ENCODE measurements around the gene CEMP1. TPM values are rescaled to one million over a fixed set of nuclear protein-coding genes. Genes with fewer than 3 reads are reported as not detected.

Gene CEMP1
- total and polyA plus RNA-seq, 2 experiments from 2014 or later: 0.31 to 7.5 TPM

DNA sequence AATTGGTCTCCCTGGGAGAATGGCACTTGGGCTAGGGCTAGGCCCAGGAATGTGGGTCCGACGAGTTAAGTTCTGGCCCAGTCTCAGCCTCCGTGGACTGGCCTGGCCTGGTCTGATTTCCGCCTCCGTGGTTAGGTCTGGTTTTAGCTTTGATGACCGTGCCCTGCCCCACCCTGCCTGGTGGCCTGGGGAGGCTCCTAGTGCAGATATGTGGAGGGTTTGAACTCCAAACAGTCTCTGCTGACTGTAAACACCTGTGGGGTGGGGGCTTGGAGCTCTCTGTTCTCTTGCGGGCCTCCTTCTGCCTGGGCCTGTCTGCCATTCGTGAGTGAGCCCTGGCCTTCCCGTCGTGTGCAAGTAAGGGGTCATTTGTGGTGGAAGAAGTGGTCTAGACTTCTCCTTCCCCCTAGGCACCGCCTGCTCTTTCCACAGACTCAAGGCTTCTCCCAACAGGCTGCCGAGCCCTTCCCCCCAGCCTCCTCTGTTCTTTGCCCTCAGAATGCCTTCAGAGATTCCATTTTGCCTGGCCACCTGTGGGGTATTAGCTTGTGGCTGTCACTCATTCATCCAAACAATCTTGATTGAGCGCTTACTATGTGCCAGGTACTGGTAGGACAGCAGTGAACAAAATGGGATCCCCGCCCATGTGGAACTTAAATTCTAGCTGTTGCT lies 15.9 kb downstream of the CEMP1 start:
- Histone ChIP-seq H3K4me1 (ENCODE audit: insufficient read depth) (peaks cover 22% of the 10 kb centered on the region; the same call in 1 of the 2 replicates), H3K4me3 (peak overlapping the region; percentile 91), H3K27ac (ENCODE audit: low read depth) (peak overlapping the region; percentile 32; the same call in 1 of the 2 replicates), H3K79me2 (replicated peaks; ENCODE audit: insufficient read depth) (peaks cover 50% of the 10 kb centered on the region), H2AFZ (no peak overlapping the region), H3K36me3 (ENCODE audit: insufficient read depth) (no peaks in the 10 kb centered on the region), H3F3A (replicated peaks; ENCODE audit: low read depth) (0 out of 2 replicates have a peak, but pooled peaks cover 24% of the 10 kb centered on the region), H4K20me1 (replicated peaks; ENCODE audit: insufficient read depth) (peaks cover 29% of the 10 kb centered on the region), H3K4me2 (peak overlapping the region; percentile 92), H3K27me3 (ENCODE audit: insufficient read depth) (no peaks in the 10 kb centered on the region), H3K9me2 (ENCODE audit: insufficient read depth) (no peaks in the 10 kb centered on the region)
- H3K27me3 Mint-ChIP-seq (ENCODE audit: insufficient read depth, low read depth, poor library complexity): peaks cover 43% of the 10 kb centered on the region
- no peak for ATAC-seq
- peak overlapping the region; percentile 89 for H3K27ac Mint-ChIP-seq
- H3K9me3 Mint-ChIP-seq: no peaks in the 10 kb centered on the region; the same call in 1 of the 3 replicates
- TF ChIP-seq, protein P1, sequence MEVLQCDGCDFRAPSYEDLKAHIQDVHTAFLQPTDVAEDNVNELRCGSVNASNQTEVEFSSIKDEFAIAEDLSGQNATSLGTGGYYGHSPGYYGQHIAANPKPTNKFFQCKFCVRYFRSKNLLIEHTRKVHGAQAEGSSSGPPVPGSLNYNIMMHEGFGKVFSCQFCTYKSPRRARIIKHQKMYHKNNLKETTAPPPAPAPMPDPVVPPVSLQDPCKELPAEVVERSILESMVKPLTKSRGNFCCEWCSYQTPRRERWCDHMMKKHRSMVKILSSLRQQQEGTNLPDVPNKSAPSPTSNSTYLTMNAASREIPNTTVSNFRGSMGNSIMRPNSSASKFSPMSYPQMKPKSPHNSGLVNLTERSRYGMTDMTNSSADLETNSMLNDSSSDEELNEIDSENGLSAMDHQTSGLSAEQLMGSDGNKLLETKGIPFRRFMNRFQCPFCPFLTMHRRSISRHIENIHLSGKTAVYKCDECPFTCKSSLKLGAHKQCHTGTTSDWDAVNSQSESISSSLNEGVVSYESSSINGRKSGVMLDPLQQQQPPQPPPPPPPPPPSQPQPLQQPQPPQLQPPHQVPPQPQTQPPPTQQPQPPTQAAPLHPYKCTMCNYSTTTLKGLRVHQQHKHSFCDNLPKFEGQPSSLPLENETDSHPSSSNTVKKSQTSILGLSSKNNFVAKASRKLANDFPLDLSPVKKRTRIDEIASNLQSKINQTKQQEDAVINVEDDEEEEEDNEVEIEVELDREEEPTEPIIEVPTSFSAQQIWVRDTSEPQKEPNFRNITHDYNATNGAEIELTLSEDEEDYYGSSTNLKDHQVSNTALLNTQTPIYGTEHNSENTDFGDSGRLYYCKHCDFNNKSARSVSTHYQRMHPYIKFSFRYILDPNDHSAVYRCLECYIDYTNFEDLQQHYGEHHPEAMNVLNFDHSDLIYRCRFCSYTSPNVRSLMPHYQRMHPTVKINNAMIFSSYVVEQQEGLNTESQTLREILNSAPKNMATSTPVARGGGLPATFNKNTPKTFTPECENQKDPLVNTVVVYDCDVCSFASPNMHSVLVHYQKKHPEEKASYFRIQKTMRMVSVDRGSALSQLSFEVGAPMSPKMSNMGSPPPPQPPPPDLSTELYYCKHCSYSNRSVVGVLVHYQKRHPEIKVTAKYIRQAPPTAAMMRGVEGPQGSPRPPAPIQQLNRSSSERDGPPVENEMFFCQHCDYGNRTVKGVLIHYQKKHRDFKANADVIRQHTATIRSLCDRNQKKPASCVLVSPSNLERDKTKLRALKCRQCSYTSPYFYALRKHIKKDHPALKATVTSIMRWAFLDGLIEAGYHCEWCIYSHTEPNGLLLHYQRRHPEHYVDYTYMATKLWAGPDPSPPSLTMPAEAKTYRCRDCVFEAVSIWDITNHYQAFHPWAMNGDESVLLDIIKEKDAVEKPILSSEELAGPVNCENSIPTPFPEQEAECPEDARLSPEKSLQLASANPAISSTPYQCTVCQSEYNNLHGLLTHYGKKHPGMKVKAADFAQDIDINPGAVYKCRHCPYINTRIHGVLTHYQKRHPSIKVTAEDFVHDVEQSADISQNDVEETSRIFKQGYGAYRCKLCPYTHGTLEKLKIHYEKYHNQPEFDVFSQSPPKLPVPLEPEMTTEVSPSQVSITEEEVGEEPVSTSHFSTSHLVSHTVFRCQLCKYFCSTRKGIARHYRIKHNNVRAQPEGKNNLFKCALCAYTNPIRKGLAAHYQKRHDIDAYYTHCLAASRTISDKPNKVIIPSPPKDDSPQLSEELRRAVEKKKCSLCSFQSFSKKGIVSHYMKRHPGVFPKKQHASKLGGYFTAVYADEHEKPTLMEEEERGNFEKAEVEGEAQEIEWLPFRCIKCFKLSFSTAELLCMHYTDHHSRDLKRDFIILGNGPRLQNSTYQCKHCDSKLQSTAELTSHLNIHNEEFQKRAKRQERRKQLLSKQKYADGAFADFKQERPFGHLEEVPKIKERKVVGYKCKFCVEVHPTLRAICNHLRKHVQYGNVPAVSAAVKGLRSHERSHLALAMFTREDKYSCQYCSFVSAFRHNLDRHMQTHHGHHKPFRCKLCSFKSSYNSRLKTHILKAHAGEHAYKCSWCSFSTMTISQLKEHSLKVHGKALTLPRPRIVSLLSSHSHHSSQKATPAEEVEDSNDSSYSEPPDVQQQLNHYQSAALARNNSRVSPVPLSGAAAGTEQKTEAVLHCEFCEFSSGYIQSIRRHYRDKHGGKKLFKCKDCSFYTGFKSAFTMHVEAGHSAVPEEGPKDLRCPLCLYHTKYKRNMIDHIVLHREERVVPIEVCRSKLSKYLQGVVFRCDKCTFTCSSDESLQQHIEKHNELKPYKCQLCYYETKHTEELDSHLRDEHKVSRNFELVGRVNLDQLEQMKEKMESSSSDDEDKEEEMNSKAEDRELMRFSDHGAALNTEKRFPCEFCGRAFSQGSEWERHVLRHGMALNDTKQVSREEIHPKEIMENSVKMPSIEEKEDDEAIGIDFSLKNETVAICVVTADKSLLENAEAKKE (CRISPR knock-in tag; IDR thresholded peaks at IDR 0.05): no peak
- no peak for TF ChIP-seq EZH2phosphoT487 (IDR thresholded peaks at IDR 0.05; ENCODE audit: unreplicated experiment)
- TF ChIP-seq, protein P2, sequence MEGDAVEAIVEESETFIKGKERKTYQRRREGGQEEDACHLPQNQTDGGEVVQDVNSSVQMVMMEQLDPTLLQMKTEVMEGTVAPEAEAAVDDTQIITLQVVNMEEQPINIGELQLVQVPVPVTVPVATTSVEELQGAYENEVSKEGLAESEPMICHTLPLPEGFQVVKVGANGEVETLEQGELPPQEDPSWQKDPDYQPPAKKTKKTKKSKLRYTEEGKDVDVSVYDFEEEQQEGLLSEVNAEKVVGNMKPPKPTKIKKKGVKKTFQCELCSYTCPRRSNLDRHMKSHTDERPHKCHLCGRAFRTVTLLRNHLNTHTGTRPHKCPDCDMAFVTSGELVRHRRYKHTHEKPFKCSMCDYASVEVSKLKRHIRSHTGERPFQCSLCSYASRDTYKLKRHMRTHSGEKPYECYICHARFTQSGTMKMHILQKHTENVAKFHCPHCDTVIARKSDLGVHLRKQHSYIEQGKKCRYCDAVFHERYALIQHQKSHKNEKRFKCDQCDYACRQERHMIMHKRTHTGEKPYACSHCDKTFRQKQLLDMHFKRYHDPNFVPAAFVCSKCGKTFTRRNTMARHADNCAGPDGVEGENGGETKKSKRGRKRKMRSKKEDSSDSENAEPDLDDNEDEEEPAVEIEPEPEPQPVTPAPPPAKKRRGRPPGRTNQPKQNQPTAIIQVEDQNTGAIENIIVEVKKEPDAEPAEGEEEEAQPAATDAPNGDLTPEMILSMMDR (conservative IDR thresholded peaks at IDR 0.05; ENCODE audit: low read depth in 2 of 2): no peak
- TF ChIP-seq CREB1 (CRISPR knock-in tag; IDR thresholded peaks at IDR 0.05; ENCODE audit: low read depth): no peak
- no peak for TF ChIP-seq STAT1 (IDR thresholded peaks at IDR 0.05; ENCODE audit: unreplicated experiment)
- no peak for TF ChIP-seq EZH2 (IDR thresholded peaks at IDR 0.05; ENCODE audit: low read depth, unreplicated experiment)
- TF ChIP-seq, protein P3, sequence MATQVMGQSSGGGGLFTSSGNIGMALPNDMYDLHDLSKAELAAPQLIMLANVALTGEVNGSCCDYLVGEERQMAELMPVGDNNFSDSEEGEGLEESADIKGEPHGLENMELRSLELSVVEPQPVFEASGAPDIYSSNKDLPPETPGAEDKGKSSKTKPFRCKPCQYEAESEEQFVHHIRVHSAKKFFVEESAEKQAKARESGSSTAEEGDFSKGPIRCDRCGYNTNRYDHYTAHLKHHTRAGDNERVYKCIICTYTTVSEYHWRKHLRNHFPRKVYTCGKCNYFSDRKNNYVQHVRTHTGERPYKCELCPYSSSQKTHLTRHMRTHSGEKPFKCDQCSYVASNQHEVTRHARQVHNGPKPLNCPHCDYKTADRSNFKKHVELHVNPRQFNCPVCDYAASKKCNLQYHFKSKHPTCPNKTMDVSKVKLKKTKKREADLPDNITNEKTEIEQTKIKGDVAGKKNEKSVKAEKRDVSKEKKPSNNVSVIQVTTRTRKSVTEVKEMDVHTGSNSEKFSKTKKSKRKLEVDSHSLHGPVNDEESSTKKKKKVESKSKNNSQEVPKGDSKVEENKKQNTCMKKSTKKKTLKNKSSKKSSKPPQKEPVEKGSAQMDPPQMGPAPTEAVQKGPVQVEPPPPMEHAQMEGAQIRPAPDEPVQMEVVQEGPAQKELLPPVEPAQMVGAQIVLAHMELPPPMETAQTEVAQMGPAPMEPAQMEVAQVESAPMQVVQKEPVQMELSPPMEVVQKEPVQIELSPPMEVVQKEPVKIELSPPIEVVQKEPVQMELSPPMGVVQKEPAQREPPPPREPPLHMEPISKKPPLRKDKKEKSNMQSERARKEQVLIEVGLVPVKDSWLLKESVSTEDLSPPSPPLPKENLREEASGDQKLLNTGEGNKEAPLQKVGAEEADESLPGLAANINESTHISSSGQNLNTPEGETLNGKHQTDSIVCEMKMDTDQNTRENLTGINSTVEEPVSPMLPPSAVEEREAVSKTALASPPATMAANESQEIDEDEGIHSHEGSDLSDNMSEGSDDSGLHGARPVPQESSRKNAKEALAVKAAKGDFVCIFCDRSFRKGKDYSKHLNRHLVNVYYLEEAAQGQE (IDR thresholded peaks at IDR 0.05; ENCODE audit: unreplicated experiment): no peak
- peaks cover 12% of the 10 kb centered on the region for H3K36me3 Mint-ChIP-seq (ENCODE audit: low read depth)
- no peak for DNase-seq (ENCODE audit: low spot score)
- peaks cover 54% of the 10 kb centered on the region for H3K4me1 Mint-ChIP-seq
- peak overlapping the region; percentile 89 for H3K4me3 Mint-ChIP-seq

Measured in GM23338 (cell line).